CD14-positive monocyte (primary cell): ENCODE results near the gene NR2F6. TPM values are rescaled to one million over a fixed set of nuclear protein-coding genes. Genes with fewer than 3 reads are reported as not detected.

ENCODE experiments used
- DNase-seq, 3 donors: peaks; one replicate each; pipeline ENCODE4 v3.0.0-alpha.2; 2011 to 2022
- H2AFZ ChIP-seq: 2 replicates; pipeline ENCODE4 v1.6.0; 2012; ENCODE audit warnings: mild to moderate bottlenecking, low read depth, low read length, inconsistent platforms; ENCODE audit not compliant: insufficient read depth, poor library complexity, severe bottlenecking
- H3K27ac ChIP-seq, 2 donors: 1 replicate in 1 of 2; 2 replicates in 1 of 2; pipeline ENCODE4 v1.5.1; 2012 to 2013; ENCODE audit warnings: low read length in 2 of 2, control low read depth in 1 of 2, inconsistent platforms in 1 of 2, low read depth in 1 of 2, mild to moderate bottlenecking in 1 of 2
- H3K27me3 ChIP-seq, 2 donors: one replicate each; pipeline versions ENCODE4 v1.6.0 to v1.6.1; 2011 to 2013; ENCODE audit warnings: low read length in 2 of 2; ENCODE audit not compliant: control insufficient read depth in 2 of 2, insufficient read depth in 2 of 2
- H3K36me3 ChIP-seq, 2 donors: replicated peaks in 1 of 2; 1 replicate in 1 of 2; 2 replicates in 1 of 2; pipeline versions ENCODE4 v1.5.1 to v1.6.1; 2012 to 2013; ENCODE audit warnings: low read length in 2 of 2, control low read depth in 1 of 2, inconsistent platforms in 1 of 2, mild to moderate bottlenecking in 1 of 2; ENCODE audit not compliant: insufficient read depth in 2 of 2, control insufficient read depth in 1 of 2
- H3K4me1 ChIP-seq, 2 donors: 1 replicate in 1 of 2; 2 replicates in 1 of 2; pipeline versions ENCODE4 v1.5.1 to v1.6.1; 2012 to 2013; ENCODE audit warnings: low read length in 2 of 2, control low read depth in 1 of 2, inconsistent platforms in 1 of 2, mild to moderate bottlenecking in 1 of 2, moderate library complexity in 1 of 2; ENCODE audit not compliant: insufficient read depth in 2 of 2, control insufficient read depth in 1 of 2
- H3K4me2 ChIP-seq: replicated peaks from 2 replicates; pipeline ENCODE3; 2012; ENCODE audit warnings: low read length, moderate library complexity, mild to moderate bottlenecking; ENCODE audit not compliant: poor library complexity, severe bottlenecking; ENCODE audit errors: extremely low read depth
- H3K4me3 ChIP-seq, 3 experiments: fragments of 200-600 bp in 1 of 3; sonication (generic) in 1 of 3; replicated peaks in 1 of 3; 1 replicate in 2 of 3; 2 replicates in 1 of 3; pipeline ENCODE4 v1.5.1; 2011 to 2013; ENCODE audit warnings: low read length in 3 of 3, mild to moderate bottlenecking in 3 of 3, control low read depth in 2 of 3, low read depth in 2 of 3, inconsistent platforms in 1 of 3, moderate library complexity in 1 of 3
- H3K79me2 ChIP-seq: 2 replicates; pipeline ENCODE4 v1.6.0; 2012; ENCODE audit warnings: mild to moderate bottlenecking, control low read depth, inconsistent platforms, low read length, moderate library complexity; ENCODE audit not compliant: insufficient read depth
- H3K9ac ChIP-seq: 2 replicates; pipeline ENCODE4 v1.6.0; 2017; ENCODE audit warnings: low read length, mild to moderate bottlenecking; ENCODE audit not compliant: insufficient read depth, poor library complexity, severe bottlenecking
- H3K9me3 ChIP-seq, 2 donors: replicated peaks in 1 of 2; 1 replicate in 1 of 2; 2 replicates in 1 of 2; pipeline versions ENCODE4 v1.5.1 to v1.6.1; 2012 to 2013; ENCODE audit warnings: low read length in 2 of 2, control low read depth in 1 of 2; ENCODE audit not compliant: control insufficient read depth in 1 of 2, insufficient read depth in 1 of 2
- H4K20me1 ChIP-seq: 2 replicates; pipeline ENCODE4 v1.6.0; 2012; ENCODE audit warnings: mild to moderate bottlenecking, low read length, control low read depth, moderate library complexity; ENCODE audit not compliant: insufficient read depth
- H3K27ac Mint-ChIP-seq, 7 donors: one replicate each; pipeline ENCODE4 v1.8.0; 2020; ENCODE audit warnings: mild to moderate bottlenecking in 7 of 7, mixed read lengths in 7 of 7, moderate library complexity in 6 of 7, inconsistent platforms in 2 of 7
- H3K27me3 Mint-ChIP-seq, 3 donors: one replicate each; pipeline ENCODE4 v1.8.0; 2021 to 2022; ENCODE audit warnings: low read depth in 3 of 3, mild to moderate bottlenecking in 3 of 3, mixed read lengths in 3 of 3, moderate library complexity in 3 of 3, inconsistent platforms in 1 of 3
- H3K36me3 Mint-ChIP-seq, 2 donors: one replicate each; pipeline ENCODE4 v1.8.0; 2020; ENCODE audit warnings: mixed read lengths in 2 of 2, inconsistent platforms in 1 of 2, mild to moderate bottlenecking in 1 of 2
- H3K4me1 Mint-ChIP-seq: one replicate; pipeline ENCODE4 v1.8.0; 2020; ENCODE audit warnings: mild to moderate bottlenecking, mixed read lengths
- H3K4me3 Mint-ChIP-seq, 2 donors: one replicate each; pipeline ENCODE4 v1.8.0; 2020; ENCODE audit warnings: mild to moderate bottlenecking in 2 of 2, mixed read lengths in 2 of 2, moderate library complexity in 1 of 2
- H3K9me3 Mint-ChIP-seq, 7 donors: one replicate each; pipeline ENCODE4 v1.8.0; 2020 to 2022; ENCODE audit warnings: mixed read lengths in 7 of 7, mild to moderate bottlenecking in 6 of 7, moderate library complexity in 6 of 7, inconsistent platforms in 2 of 7
- CTCF ChIP-seq: fragments of 200-600 bp; IDR thresholded peaks from one replicate; pipeline ENCODE4 v1.8.0; 2022; ENCODE audit warnings: antibody characterized with exemption, mild to moderate bottlenecking
- WGBS: methylation state at CpG from one replicate; pipeline ENCODE4 v1.1.5; 2013; ENCODE audit warnings: missing lambda C conversion rate; ENCODE audit not compliant: insufficient coverage; 5-methylcytosine and 5-hydroxymethylcytosine counted together
- intact Hi-C, 2 donors: fragments of 100-400 bp; cut with micrococcal nuclease; formaldehyde crosslinking; loops; one replicate each; pipeline versions ENCODE4 v1.15.0 to v1.15.1; 2023
- polyA plus RNA-seq, 3 donors: library from polyadenylated mRNA; depleted of rRNA in 1 of 3; unstranded in 2 of 3; stranded (reverse) in 1 of 3; fragments of 300-500 nt in 2 of 3; fragments of >200 nt in 1 of 3; fragmentation: Illumina TruSeq in 2 of 3; gene quantifications; 1 replicate in 2 of 3; 2 replicates in 1 of 3; pipeline ENCODE4 v1.2.3, GENCODE V29; 2012 to 2021

NR2F6 gene
- polyA plus RNA-seq, 3 donors, result 0.87 to 5.1 (median 1.7) TPM

- WGBS, result 98% methylated on average over 7 of the region's 13 CpGs
- Histone ChIP-seq H3K36me3 (peaks cover 0 to 6% of the 10 kb centered on the region in 2 donors), H3K27me3 (no peaks in the 10 kb centered on the region), H3K9ac (no peak overlapping the region), H4K20me1 (peaks cover 23% of the 10 kb centered on the region), H3K27ac (no peak overlapping the region), H2AFZ (no peak overlapping the region), H3K4me1 (peaks cover 14 to 24% of the 10 kb centered on the region in 2 donors), H3K79me2 (peaks cover 8% of the 10 kb centered on the region), H3K4me2 (no peak overlapping the region), H3K9me3 (no peaks in the 10 kb centered on the region), H3K4me3 (no peak overlapping the region)
- peaks cover 17% of the 10 kb centered on the region for H3K4me1 Mint-ChIP-seq
- peak overlapping the region in 1 of 2 donors; percentile 35 for H3K4me3 Mint-ChIP-seq
- peaks cover 0 to 4% (median 0%) of the 10 kb centered on the region in 7 donors for H3K9me3 Mint-ChIP-seq
- no peak for TF ChIP-seq CTCF
- peaks cover 8 to 14% of the 10 kb centered on the region in 2 donors for H3K36me3 Mint-ChIP-seq
- intact Hi-C loops, result loop anchor here in 1 of 2 donors (5.0 kb wide), 1 partner anchor 36 kb away; no protein-coding TSS in a partner anchor
- DNase-seq, result no peak
- peaks cover 1 to 5% (median 2%) of the 10 kb centered on the region in 3 donors for H3K27me3 Mint-ChIP-seq
- no peak overlapping the region for H3K27ac Mint-ChIP-seq
Observed at GRCh38 chr19:17237747-17238706, 7.7 kb downstream of the NR2F6 start.

DNA sequence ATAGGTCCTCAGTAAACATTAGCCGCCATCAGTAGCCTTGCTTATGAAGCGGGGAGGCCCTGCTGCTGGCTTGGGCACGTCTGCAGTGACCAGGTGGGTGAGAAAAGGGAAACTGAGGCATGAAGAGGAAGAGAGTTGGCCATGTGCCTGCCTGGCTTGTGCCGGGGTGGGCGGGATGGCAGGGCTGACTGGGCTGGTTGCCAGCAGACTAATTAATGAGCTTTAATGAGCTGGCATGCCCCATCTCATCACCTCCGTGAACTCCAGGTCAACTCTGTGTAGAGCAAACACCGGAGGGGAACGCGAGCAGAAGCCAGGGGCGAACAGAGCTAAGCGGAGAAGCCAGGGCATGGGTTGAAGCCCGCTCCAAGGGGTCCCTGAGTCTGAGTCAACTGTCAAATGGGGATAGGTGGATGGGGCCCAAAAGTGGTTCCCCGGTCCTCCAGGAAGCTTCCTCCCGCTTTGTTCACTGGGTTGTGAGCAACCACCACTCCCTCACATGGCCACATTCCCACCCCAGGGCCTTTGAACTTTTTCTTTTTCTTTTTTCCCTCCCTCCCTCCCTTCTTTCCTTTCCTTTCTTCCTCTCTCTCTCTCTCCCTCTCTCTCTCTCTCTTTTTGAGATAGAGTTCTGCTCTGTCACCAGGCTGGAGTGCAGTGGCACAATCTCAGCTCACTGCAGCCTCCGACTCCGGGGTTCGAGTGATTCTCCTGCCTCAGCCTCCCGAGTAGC, 8.7 kb downstream of the NR2F6 start:
- H3K4me3 ChIP-seq, result no peak overlapping the region
- WGBS, result 89% methylated on average over 16 of the region's 18 CpGs
- no peak overlapping the region for H3K4me2 ChIP-seq
- intact Hi-C loops, result loop anchor here in 1 of 2 donors (5.0 kb wide), 1 partner anchor 35 kb away; no protein-coding TSS in a partner anchor
- H3K9me3 ChIP-seq, result no peaks in the 10 kb centered on the region
- H3K4me1 ChIP-seq, result peaks cover 14 to 24% of the 10 kb centered on the region in 2 donors
- no peak overlapping the region for H3K27ac Mint-ChIP-seq
- H3K36me3 Mint-ChIP-seq, result peaks cover 12 to 22% of the 10 kb centered on the region in 2 donors
- peaks cover 0 to 4% (median 0%) of the 10 kb centered on the region in 7 donors for H3K9me3 Mint-ChIP-seq
- no peak overlapping the region for H3K4me3 Mint-ChIP-seq
- TF ChIP-seq CTCF, result no peak
- H2AFZ ChIP-seq, result no peak overlapping the region
- peaks cover 24% of the 10 kb centered on the region for H4K20me1 ChIP-seq
- peaks cover 1 to 4% (median 2%) of the 10 kb centered on the region in 3 donors for H3K27me3 Mint-ChIP-seq
- DNase-seq, result no peak
- H3K9ac ChIP-seq, result no peak overlapping the region
- H3K79me2 ChIP-seq, result peaks cover 8% of the 10 kb centered on the region
- H3K27me3 ChIP-seq, result no peaks in the 10 kb centered on the region
- peaks cover 14% of the 10 kb centered on the region for H3K4me1 Mint-ChIP-seq
- H3K36me3 ChIP-seq, result peaks cover 0 to 12% of the 10 kb centered on the region in 2 donors
- no peak overlapping the region for H3K27ac ChIP-seq
